IMR-90 (cell line): ENCODE measurements around the gene PCNP. TPM values are rescaled to one million over a fixed set of nuclear protein-coding genes. Genes with fewer than 3 reads are reported as not detected.

ENCODE experiments used
- ATAC-seq: fragments of 200-7000 bp; cut with Tn5 transposase; 2 replicates; pipeline ENCODE4 v1.9.1; 2020; ENCODE audit warnings: low read depth, mild to moderate bottlenecking, moderate library complexity
- BruUV-seq: library from RNA; stranded (reverse); fragments of 400-500 nt; replicated peaks from 2 replicates; lab custom pipeline; 2021; lab: Mats Ljungman, UMichigan
- CTCF ChIA-PET: fragments of 300-600 bp; formaldehyde crosslinking; extraction: SDS; loops from one replicate; lab custom pipeline; 2021; ENCODE audit warnings: antibody characterized with exemption; lab: Yijun Ruan, JAX
- POLR2A ChIA-PET: fragments of 300-600 bp; sonication (Branson Sonifier 250); formaldehyde crosslinking; loops from one replicate; lab custom pipeline; 2022; ENCODE audit warnings: antibody characterized with exemption; ENCODE audit not compliant: unreplicated experiment; lab: Charles Lee
- DNase-seq: peaks from one replicate; pipeline ENCODE4 v3.0.0; 2013
- H2AFZ ChIP-seq: replicated peaks from 2 replicates; pipeline ENCODE3; 2013; ENCODE audit warnings: low read length, mild to moderate bottlenecking; ENCODE audit not compliant: poor library complexity
- H2AK5ac ChIP-seq: 2 replicates; pipeline ENCODE4 v1.6.1; 2013; ENCODE audit warnings: low read depth, low read length, inconsistent platforms
- H2AK9ac ChIP-seq: replicated peaks from 2 replicates; pipeline ENCODE3; 2013; ENCODE audit warnings: mild to moderate bottlenecking, low read depth, low read length, moderate library complexity; ENCODE audit not compliant: poor library complexity
- H2BK120ac ChIP-seq: 2 replicates; pipeline ENCODE4 v1.6.1; 2013; ENCODE audit warnings: low read depth, low read length, inconsistent platforms
- H2BK15ac ChIP-seq: 3 replicates; pipeline ENCODE4 v1.6.1; 2013; ENCODE audit warnings: low read depth, low read length, inconsistent platforms
- H2BK20ac ChIP-seq: 2 replicates; pipeline ENCODE4 v1.6.1; 2013; ENCODE audit warnings: low read depth, mild to moderate bottlenecking, inconsistent platforms, low read length, moderate library complexity
- H2BK5ac ChIP-seq: 2 replicates; pipeline ENCODE4 v1.6.1; 2013; ENCODE audit warnings: mild to moderate bottlenecking, low read depth, low read length, inconsistent platforms; ENCODE audit not compliant: poor library complexity, severe bottlenecking
- H3K14ac ChIP-seq: replicated peaks from 2 replicates; pipeline ENCODE4 v1.6.1; 2013; ENCODE audit warnings: low read depth, low read length, inconsistent platforms
- H3K18ac ChIP-seq: 2 replicates; pipeline ENCODE4 v1.6.1; 2013; ENCODE audit warnings: low read depth, low read length, control low read depth
- H3K23ac ChIP-seq: 2 replicates; pipeline ENCODE4 v1.6.1; 2013; ENCODE audit warnings: low read depth, low read length, inconsistent platforms
- H3K27ac ChIP-seq: 2 replicates; pipeline ENCODE4 v1.5.1; 2013; ENCODE audit warnings: mild to moderate bottlenecking, control low read depth, low read length; ENCODE audit not compliant: insufficient read depth
- H3K27me3 ChIP-seq: 2 replicates; pipeline ENCODE4 v1.6.1; 2013; ENCODE audit warnings: low read length; ENCODE audit not compliant: control insufficient read depth, insufficient read depth
- H3K36me3 ChIP-seq: 2 replicates; pipeline ENCODE4 v1.6.1; 2013; ENCODE audit warnings: low read length, mixed read lengths; ENCODE audit not compliant: control insufficient read depth, insufficient read depth
- H3K4ac ChIP-seq: 2 replicates; pipeline ENCODE4 v1.6.1; 2013; ENCODE audit warnings: low read depth, low read length, inconsistent platforms
- H3K4me1 ChIP-seq: 2 replicates; pipeline ENCODE4 v1.6.1; 2013; ENCODE audit warnings: low read length, mixed read lengths; ENCODE audit not compliant: control insufficient read depth, insufficient read depth
- H3K4me2 ChIP-seq: 2 replicates; pipeline ENCODE4 v1.6.1; 2013; ENCODE audit warnings: low read depth, mild to moderate bottlenecking, control low read depth, low read length, moderate library complexity
- H3K4me3 ChIP-seq: 2 replicates; pipeline ENCODE4 v1.5.1; 2013; ENCODE audit warnings: low read depth, mild to moderate bottlenecking, control low read depth, low read length, moderate library complexity; ENCODE audit not compliant: insufficient read depth
- H3K56ac ChIP-seq: 2 replicates; pipeline ENCODE4 v1.6.1; 2013; ENCODE audit warnings: low read length, inconsistent platforms; ENCODE audit not compliant: insufficient read depth; ENCODE audit errors: extremely low read depth
- H3K79me1 ChIP-seq, 2 experiments: 2 replicates each; pipeline ENCODE4 v1.6.1; 2013; ENCODE audit warnings: low read length in 2 of 2, inconsistent platforms in 1 of 2, low read depth in 1 of 2
- H3K9ac ChIP-seq: 2 replicates; pipeline ENCODE4 v1.6.1; 2013; ENCODE audit warnings: low read depth, low read length, control low read depth
- H3K9me1 ChIP-seq: 2 replicates; pipeline ENCODE4 v1.6.1; 2013; ENCODE audit warnings: low read length, inconsistent platforms; ENCODE audit not compliant: insufficient read depth
- H3K9me3 ChIP-seq: 2 replicates; pipeline ENCODE4 v1.6.1; 2013; ENCODE audit warnings: low read length; ENCODE audit not compliant: control insufficient read depth, insufficient read depth
- H4K20me1 ChIP-seq: 2 replicates; pipeline ENCODE4 v1.6.1; 2013; ENCODE audit warnings: low read length, inconsistent platforms; ENCODE audit not compliant: insufficient read depth
- H4K5ac ChIP-seq: 2 replicates; pipeline ENCODE4 v1.6.1; 2013; ENCODE audit warnings: mild to moderate bottlenecking, low read depth, low read length, control low read depth
- H4K8ac ChIP-seq, 2 experiments: 2 replicates each; pipeline ENCODE4 v1.6.1; 2013; ENCODE audit warnings: low read depth in 2 of 2, low read length in 2 of 2, control low read depth in 1 of 2, inconsistent platforms in 1 of 2
- H4K91ac ChIP-seq: 2 replicates; pipeline ENCODE4 v1.6.1; 2013; ENCODE audit warnings: low read depth, low read length, inconsistent platforms; ENCODE audit not compliant: insufficient read depth
- CHD1 ChIP-seq: IDR thresholded peaks from 2 replicates; pipeline ENCODE4 v1.6.1; 2012; ENCODE audit warnings: low read depth, low read length, improper control_type of control experiment
- CTCF ChIP-seq: conservative IDR thresholded peaks from 2 replicates; pipeline ENCODE4 v1.5.1; 2012; ENCODE audit warnings: mild to moderate bottlenecking, low read depth, low read length, improper control_type of control experiment
- MAFK ChIP-seq: IDR thresholded peaks from 2 replicates; pipeline ENCODE4 v1.6.1; 2012; ENCODE audit warnings: low read depth, low read length, improper control_type of control experiment
- MAZ ChIP-seq: IDR thresholded peaks from 2 replicates; pipeline ENCODE4 v1.6.1; 2012; ENCODE audit warnings: low read depth, mild to moderate bottlenecking, low read length, improper control_type of control experiment, moderate library complexity, borderline replicate concordance
- MXI1 ChIP-seq: IDR thresholded peaks from 2 replicates; pipeline ENCODE4 v1.6.1; 2012; ENCODE audit warnings: low read depth, mild to moderate bottlenecking, low read length, moderate library complexity, borderline replicate concordance
- POLR2A ChIP-seq: IDR thresholded peaks from 2 replicates; pipeline ENCODE4 v1.6.1; 2012; ENCODE audit warnings: mild to moderate bottlenecking, low read depth, low read length
- SMC3 ChIP-seq: fragments of 150-350 bp; IDR thresholded peaks from 2 replicates; pipeline ENCODE4 v1.6.1; 2016; ENCODE audit warnings: low read depth, mild to moderate bottlenecking, antibody characterized with exemption, low read length, moderate library complexity
- WGBS, 2 experiments: methylation state at CpG; one replicate each; pipeline versions ENCODE4 v1.1.5 to v1.1.7; 2013; ENCODE audit warnings: missing lambda C conversion rate in 2 of 2; ENCODE audit not compliant: insufficient read length in 1 of 2; ENCODE audit errors: extremely low coverage in 2 of 2; 5-methylcytosine and 5-hydroxymethylcytosine counted together
- dilution Hi-C: fragments of 300-500 bp; cut with HindIII; formaldehyde crosslinking; loops from one replicate; pipeline ENCODE4 v1.14.3; 2018; ENCODE audit warnings: low sequenced_read_pairs; ENCODE audit not compliant: unreplicated experiment
- in situ Hi-C: fragments of 300-500 bp; cut with MboI; formaldehyde crosslinking; loops from 3 replicates; pipeline ENCODE4 v1.14.3; 2019; ENCODE audit warnings: low sequenced_read_pairs, inconsistent platforms, mixed read lengths
- intact Hi-C: fragments of 100-400 bp; cut with micrococcal nuclease; formaldehyde crosslinking; loops from 2 replicates; pipeline ENCODE4 v1.10.0; 2022
- polyA plus RNA-seq, 3 experiments: library from polyadenylated mRNA; depleted of rRNA; stranded (reverse); fragments of >200 nt; gene quantifications; 2 replicates each; pipeline ENCODE4 v1.2.3, GENCODE V29; 2012; ENCODE audit warnings: low replicate concordance in 1 of 3
- total RNA-seq: library from RNA; depleted of rRNA; stranded (reverse); fragments of >200 nt; gene quantifications from 2 replicates; pipeline ENCODE4 v1.2.3, GENCODE V29; 2012

PCNP gene
- total and polyA plus RNA-seq, 2 of the 4 experiments (the other 2 are of a cell fraction): 34.6 to 53.2 TPM

- H3K4me2 ChIP-seq: no peak overlapping the region
- no peak overlapping the region for H2BK5ac ChIP-seq
- H3K14ac ChIP-seq: no peak overlapping the region
- H3K4ac ChIP-seq: no peak overlapping the region
- H3K36me3 ChIP-seq: no peaks in the 10 kb centered on the region
- no peak overlapping the region for H4K5ac ChIP-seq
- no peak overlapping the region for H3K56ac ChIP-seq
- no peak overlapping the region for H3K27ac ChIP-seq
- no peak overlapping the region for H3K9ac ChIP-seq
- intact Hi-C loops (no loop called here), in situ Hi-C loops (no loop called here), dilution Hi-C loops (no loop called here)
- H2BK120ac ChIP-seq: no peak overlapping the region
- H3K79me1 ChIP-seq: no peaks in the 10 kb centered on the region
- H3K27me3 ChIP-seq: no peaks in the 10 kb centered on the region; the same call in 1 of the 2 replicates
- no peak overlapping the region for H3K23ac ChIP-seq
- H2AK5ac ChIP-seq: no peak overlapping the region
- H3K4me3 ChIP-seq: no peak overlapping the region
- H2BK15ac ChIP-seq: no peak overlapping the region
- H3K4me1 ChIP-seq: peaks cover 2% of the 10 kb centered on the region
- H3K9me1 ChIP-seq: no peaks in the 10 kb centered on the region
- no peak overlapping the region for H2AFZ ChIP-seq
- H2BK20ac ChIP-seq: no peak overlapping the region
- no TSS peak for BruUV-seq
- no peak overlapping the region for H3K18ac ChIP-seq
- ATAC-seq: no peak
- TF ChIP-seq CTCF (no peak), MAZ (no peak), MAFK (no peak), SMC3 (no peak), CHD1 (no peak), POLR2A (no peak), MXI1 (no peak)
- ChIA-PET POLR2A (no interaction called here), CTCF (interaction anchor here (0.6 kb wide), 1 partner anchor 95 kb away, joined by 6 read pairs; no protein-coding TSS in a partner anchor)
- H4K20me1 ChIP-seq: no peaks in the 10 kb centered on the region
- no peaks in the 10 kb centered on the region for H3K9me3 ChIP-seq
- H4K91ac ChIP-seq: no peak overlapping the region
- no peak overlapping the region for H2AK9ac ChIP-seq
- H4K8ac ChIP-seq: no peak overlapping the region
- DNase-seq: no peak
- WGBS, 2 experiments: no CpG with 5 or more reads among the region's 4 CpGs
Observed at GRCh38 chr3:101529816-101530685, 43.9 kb upstream of the PCNP start.
